ENCODE results near the gene SLC45A3. TPM values are rescaled to one million over a fixed set of nuclear protein-coding genes. Genes with fewer than 3 reads are reported as not detected.

SLC45A3 gene
- total RNA-seq, 1 experiment from 2014 or later, result 16.7 TPM

DNA sequence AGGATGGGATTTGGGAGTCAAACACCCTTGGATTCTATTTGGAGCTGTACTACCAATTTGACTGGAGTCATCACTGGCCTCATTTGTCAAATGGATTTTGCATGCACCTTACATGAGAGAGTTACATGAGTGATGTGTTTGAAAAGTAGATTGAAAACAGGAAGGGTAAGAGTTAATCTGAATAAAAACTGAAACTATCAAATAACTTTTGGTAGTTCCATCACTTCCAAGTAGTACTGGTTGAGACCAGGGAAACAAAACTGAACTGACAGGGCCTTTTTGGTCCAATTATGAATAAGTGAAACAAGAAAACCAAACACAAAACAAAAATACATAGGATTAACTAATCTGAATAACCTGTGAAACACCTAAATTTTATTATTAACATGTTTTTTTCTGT lies 39.5 kb upstream of the SLC45A3 start:
- Histone ChIP-seq H3K4ac (ENCODE audit: low read depth, low read length) (no peak overlapping the region), H3K23ac (ENCODE audit: insufficient read length, low read depth, low read length) (no peak overlapping the region), H3K4me2 (ENCODE audit: insufficient read depth, insufficient read length, low read length) (no peak overlapping the region), H3K79me1 (ENCODE audit: insufficient read depth, low read depth, low read length, poor library complexity, severe bottlenecking) (no peaks in the 10 kb centered on the region), H2AK5ac (ENCODE audit: insufficient read length, low read length) (no peak overlapping the region), H2BK5ac (ENCODE audit: insufficient read length, low read length) (no peak overlapping the region), H3K4me1 (ENCODE audit: insufficient read depth, low read length) (no peaks in the 10 kb centered on the region), H2AFZ (ENCODE audit: low read length) (no peak overlapping the region), H3K56ac (ENCODE audit: insufficient read length, low read depth, low read length) (no peak overlapping the region), H3K27ac (ENCODE audit: insufficient read length, low read depth, low read length) (no peak overlapping the region), H4K91ac (ENCODE audit: insufficient read length, low read depth, low read length) (no peak overlapping the region), H3K23me2 (ENCODE audit: insufficient read length, low read depth, low read length, poor library complexity, severe bottlenecking) (no peaks in the 10 kb centered on the region), H3T11ph (ENCODE audit: low read length) (no peak overlapping the region), H3K9ac (ENCODE audit: extremely low read depth, insufficient read length, low read length) (no peak overlapping the region), H3K18ac (ENCODE audit: insufficient read length, low read depth, low read length) (no peak overlapping the region), H3K27me3 (ENCODE audit: insufficient read depth, low read length) (no peaks in the 10 kb centered on the region), H4K8ac (replicated peaks; ENCODE audit: insufficient read length, low read depth, low read length) (no peak overlapping the region), H3K9me3 (ENCODE audit: control insufficient read depth, low read depth, low read length) (no peaks in the 10 kb centered on the region), H4K20me1 (ENCODE audit: control insufficient read depth, insufficient read depth, insufficient read length) (no peaks in the 10 kb centered on the region), H2BK120ac (ENCODE audit: low read depth, low read length, poor library complexity, severe bottlenecking) (no peak overlapping the region), H2BK20ac (ENCODE audit: low read depth, low read length, poor library complexity, severe bottlenecking) (no peak overlapping the region), H4K5ac (ENCODE audit: insufficient read length, low read depth, low read length) (no peak overlapping the region), H2BK15ac (ENCODE audit: low read depth, low read length) (no peak overlapping the region), H3K14ac (ENCODE audit: insufficient read depth, low read length) (no peak overlapping the region), H3K79me2 (ENCODE audit: insufficient read depth, low read length) (no peaks in the 10 kb centered on the region), H2BK12ac (ENCODE audit: insufficient read length, low read depth, low read length) (no peak overlapping the region)
- Mint-ChIP-seq H3K4me1 (peaks cover 13 to 17% of the 10 kb centered on the region in 2 experiments), H3K9me3 (no peaks in the 10 kb centered on the region), H3K27me3 (ENCODE audit: low read depth) (no peaks in the 10 kb centered on the region), H3K36me3 (ENCODE audit: insufficient read depth in 1 of 3, low read depth in 3 of 3) (peaks cover 37 to 90% (median 85%) of the 10 kb centered on the region in 3 experiments), H3K27ac (peak overlapping the region in 1 of 3 experiments; percentile 0; a peak in 1 of 7 replicates), H3K4me3 (no peak overlapping the region)
- no peak for TF ChIP-seq CTCF (conservative IDR thresholded peaks at IDR 0.05)
- DNase-seq, result no peak
